HUDEP-2 (cell line): Measurements from ENCODE around the gene KCNJ1.

Source experiments
- DNase-seq, 76 experiments: peaks; one replicate each; lab custom pipeline; 2025; ENCODE audit not compliant: unreplicated experiment in 76 of 76; lab: John Stamatoyannopoulos, UW

The KCNJ1 gene

GRCh38 chr11:128827191-128827893 lies 39.8 kb downstream of the KCNJ1 start:
- DNase-seq, result no peak

DNA sequence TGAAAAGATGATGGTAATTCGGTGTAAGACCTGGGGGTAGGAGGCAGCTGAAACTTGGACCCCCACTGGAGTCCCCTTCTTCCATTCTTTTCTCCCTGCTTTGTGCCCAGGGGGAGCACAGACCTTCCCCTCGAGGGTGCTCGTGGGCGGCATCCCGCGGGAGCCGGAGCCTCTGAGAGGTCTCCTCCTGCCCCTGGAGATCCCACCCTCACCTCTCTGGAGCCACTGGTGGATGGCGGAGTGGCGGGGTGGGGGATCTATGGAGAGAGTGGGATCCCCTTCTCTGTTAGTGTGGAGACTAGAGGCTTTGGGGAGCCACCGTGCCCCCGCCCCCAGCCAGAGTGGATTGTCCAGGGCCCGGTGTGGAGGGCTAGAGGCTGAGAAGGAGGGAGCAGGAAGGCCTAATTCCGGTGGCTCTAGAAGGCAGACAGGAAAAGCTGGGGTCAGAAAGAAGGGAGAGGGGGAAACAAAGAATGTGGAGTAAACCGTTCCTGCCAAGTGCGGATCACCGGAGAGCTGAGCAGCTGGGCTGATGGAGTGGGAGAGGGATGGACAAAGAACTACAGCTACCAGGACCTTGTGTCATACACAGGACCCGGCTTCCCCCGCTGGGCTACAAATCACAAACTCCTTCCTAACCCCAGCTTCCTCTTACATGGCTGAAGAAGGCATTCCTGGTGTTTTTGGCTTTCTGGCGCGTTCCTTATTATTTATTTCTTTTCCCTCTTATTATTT lies 41.9 kb downstream of the KCNJ1 start:
- DNase-seq, result no peak

- no peak for DNase-seq
Measured at GRCh38 chr11:128824191-128825049, 42.7 kb downstream of the KCNJ1 start.

- no peak for DNase-seq
Measured at GRCh38 chr11:128823753-128824152, 43.3 kb downstream of the KCNJ1 start.

- DNase-seq, result no peak
Measured at GRCh38 chr11:128822130-128822529, 45.0 kb downstream of the KCNJ1 start.

DNA sequence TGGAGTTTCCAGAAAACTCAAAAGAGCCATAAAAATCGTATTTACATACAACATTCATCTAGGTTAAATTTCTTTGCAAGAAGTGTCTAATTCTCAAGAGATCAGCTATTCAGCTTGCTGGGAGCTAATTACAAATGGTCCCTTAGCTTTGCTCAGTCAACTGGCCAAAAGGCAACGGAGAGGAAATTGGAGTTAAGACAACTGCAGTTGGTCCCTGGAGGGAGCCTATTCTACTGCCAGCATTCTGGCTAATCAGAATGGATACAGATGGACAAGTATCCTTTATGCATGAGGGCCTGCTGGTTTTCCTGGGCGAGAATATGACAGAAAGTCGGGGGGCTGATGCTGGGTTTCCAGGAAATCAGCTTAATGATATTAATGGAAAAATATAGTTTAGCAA lies 45.5 kb downstream of the KCNJ1 start:
- no peak for DNase-seq

DNA sequence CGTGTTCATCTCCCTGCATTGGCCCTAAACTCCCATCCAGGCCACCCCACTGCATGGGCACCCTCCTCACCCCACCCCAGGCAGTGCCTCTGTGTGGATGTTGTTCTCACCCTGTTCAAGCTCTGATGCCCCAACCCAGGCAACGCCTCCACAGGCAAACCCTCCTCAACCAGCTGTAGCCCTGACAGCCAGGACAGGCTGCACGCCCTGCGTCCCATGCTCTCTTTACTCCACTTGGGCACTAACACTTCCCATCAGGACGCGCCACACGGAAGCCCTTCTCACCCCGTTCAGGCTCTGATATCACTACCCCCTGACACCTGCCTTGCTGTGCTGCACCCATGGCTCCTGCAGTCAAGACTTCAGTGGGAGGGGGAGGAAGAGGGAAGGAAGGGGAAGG lies 47.9 kb downstream of the KCNJ1 start:
- no peak for DNase-seq

- no peak for DNase-seq
Measured at GRCh38 chr11:128814856-128815705, 52.0 kb downstream of the KCNJ1 start.

DNA sequence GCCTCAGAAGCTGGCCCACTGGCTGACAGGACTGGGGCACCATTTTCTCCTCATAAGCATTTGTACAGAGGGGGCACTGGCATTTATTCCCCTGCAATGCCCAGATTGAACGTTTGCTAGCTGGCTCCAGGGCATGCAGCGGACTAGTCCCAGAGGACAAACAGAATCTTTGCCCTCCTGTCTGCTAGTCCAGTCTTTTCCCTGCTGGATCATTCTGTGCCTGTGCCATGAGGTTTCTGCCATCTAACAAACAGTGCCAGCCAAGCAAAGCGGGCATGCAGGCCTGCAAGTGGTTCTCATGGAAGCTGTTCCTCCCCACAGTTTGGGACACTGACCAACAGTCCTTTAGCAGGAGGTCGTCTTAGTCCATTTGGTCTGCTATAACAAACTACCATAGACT lies 53.4 kb downstream of the KCNJ1 start:
- DNase-seq, result no peak

- DNase-seq, result no peak
Measured at GRCh38 chr11:128810784-128811514, 56.1 kb downstream of the KCNJ1 start.

GRCh38 chr11:128809128-128809527 lies 58.0 kb downstream of the KCNJ1 start:
- no peak for DNase-seq

- no peak for DNase-seq
Measured at GRCh38 chr11:128807909-128808308, 59.2 kb downstream of the KCNJ1 start.

GRCh38 chr11:128806506-128807261 lies 60.4 kb downstream of the KCNJ1 start:
- DNase-seq, result no peak

DNA sequence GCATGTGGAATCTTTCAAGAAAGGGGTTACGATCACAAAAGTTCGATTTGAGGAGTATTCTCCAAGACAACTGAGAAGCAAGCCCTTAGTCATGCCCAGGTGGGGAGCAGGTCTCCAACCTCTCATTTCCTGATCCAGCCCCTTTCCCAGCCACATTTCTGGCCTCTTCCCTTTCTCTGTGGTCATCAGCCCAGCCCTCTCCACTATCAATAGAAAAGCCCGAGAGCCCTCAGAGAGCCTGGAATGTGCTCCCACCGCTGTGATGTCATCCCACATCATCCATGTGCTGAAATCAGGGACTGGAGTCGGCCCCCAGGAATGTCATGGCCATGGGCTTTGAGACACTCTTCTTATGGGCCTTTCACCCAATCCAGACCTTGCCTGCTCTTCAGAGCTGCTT lies 62.6 kb downstream of the KCNJ1 start:
- DNase-seq, result no peak

DNA sequence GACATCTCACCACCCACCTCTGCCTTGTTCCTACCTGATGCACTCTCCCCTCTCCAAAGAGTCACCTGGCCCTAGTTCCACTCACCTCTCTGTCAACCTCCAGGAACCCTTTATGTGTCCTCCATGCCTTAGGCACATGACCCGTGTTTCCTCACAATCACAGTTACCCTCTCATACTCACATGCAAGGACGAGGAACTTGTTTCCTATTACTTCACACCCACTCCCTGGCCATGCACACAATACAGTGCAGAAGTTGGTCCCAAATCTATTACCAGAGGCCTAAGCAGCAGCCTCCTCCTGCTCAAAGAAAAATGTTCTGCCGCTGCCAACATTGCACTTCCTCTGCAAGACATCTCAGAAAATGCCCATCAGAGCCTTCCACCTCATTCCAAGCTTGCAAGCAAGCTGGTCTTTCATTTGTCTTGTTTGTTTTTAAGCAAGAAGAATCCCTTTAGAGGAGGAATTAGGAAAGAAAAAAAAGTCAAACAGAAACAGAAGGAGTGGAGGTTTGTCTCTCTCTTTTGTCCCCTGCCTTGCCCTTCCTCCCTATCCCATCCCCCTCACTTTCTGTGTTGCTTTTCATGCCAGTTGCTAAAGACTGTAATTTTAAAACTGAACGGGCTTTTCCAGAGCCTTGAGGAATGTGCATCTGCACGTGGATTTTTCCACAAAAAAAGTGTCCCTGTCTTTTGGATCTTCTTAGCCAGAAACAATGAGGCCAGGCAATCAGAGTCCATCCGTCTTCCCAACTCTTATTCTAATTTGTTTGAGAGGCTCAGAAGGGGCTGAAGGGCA lies 63.4 kb downstream of the KCNJ1 start:
- no peak for DNase-seq

GRCh38 chr11:128803011-128803410 lies 64.1 kb downstream of the KCNJ1 start:
- DNase-seq, result no peak

DNA sequence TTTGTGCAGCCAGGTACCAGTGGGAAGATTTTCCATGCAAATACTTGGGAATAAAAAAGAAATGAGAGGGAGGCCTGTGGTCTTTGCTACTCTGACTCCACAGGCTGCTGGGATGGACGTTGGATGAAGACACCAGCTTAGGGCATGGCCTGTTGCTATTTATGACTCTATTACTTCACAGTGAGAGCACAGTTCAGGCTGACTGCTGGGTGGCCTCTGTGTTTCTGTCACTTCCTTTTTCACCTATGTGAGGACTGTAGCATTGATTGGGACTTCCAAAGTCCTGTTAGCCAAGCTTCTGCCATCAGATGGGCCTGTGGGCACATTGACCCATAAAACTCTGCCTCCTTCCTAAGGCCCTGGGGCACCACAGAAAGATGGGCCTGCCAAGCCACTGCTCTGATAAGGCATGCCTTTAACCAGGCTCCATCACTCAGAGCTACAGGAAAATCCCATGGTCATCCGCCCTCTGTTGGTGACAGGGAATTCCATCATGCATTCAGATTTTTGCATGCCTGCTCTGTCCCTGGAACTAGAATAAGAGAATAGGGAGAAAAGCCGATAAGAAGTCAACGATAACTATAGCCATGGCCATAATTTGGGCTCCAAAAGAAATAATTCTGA lies 64.6 kb downstream of the KCNJ1 start:
- DNase-seq, result peak in 2 of 76 experiments; percentile 1 to 4

DNA sequence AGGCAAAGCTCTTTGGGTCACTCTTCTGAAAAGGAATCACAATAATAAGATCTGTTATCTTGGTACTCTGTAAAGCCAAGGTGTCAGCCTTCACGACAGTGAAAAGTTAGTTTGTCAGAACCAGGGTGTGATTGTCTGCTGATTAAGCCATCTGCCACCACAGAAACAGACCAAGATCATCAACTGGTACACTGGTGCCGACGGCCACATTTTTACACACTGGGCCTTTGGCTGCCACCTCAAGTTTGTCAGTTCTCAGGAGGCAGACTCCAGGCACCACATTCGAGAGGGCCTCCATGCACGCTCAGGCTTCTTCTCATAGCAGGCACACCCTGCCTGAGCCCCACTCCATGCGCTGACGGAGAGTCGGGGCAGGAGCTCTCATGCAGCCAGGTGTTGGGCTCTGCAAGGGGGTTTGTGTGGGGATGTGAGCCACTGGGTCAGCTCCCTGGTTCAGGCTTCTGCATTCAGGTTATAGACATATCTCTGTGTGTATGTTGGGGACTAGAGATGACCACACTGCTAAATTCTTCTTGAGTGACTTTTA lies 66.2 kb downstream of the KCNJ1 start:
- no peak for DNase-seq
